Parathyroid adenoma (tissue), 2 donors: ENCODE results near the gene SAMD9L.

Experiments
- H2AFZ ChIP-seq: fragments of 300-600 bp; sonication (generic); one replicate; pipeline ENCODE4 v1.7.0; 2017; ENCODE audit warnings: antibody characterized with exemption, mild to moderate bottlenecking
- H3K27ac ChIP-seq: fragments of 300-600 bp; sonication (generic); one replicate; pipeline ENCODE4 v1.7.0; 2017
- H3K27me3 ChIP-seq: fragments of 300-600 bp; sonication (generic); one replicate; pipeline ENCODE4 v1.7.0; 2017; ENCODE audit warnings: low read length; ENCODE audit not compliant: control insufficient read depth, insufficient read depth
- H3K36me3 ChIP-seq: fragments of 300-600 bp; sonication (generic); one replicate; pipeline ENCODE4 v1.7.0; 2017; ENCODE audit warnings: low read length; ENCODE audit not compliant: control insufficient read depth, insufficient read depth
- H3K4me1 ChIP-seq: fragments of 300-600 bp; sonication (generic); one replicate; pipeline ENCODE4 v1.7.0; 2017; ENCODE audit warnings: control low read depth
- H3K4me2 ChIP-seq: fragments of 300-600 bp; sonication (generic); one replicate; pipeline ENCODE4 v1.7.0; 2017; ENCODE audit warnings: low read length
- H3K4me3 ChIP-seq: fragments of 300-600 bp; sonication (generic); one replicate; pipeline ENCODE4 v1.7.0; 2017; ENCODE audit warnings: low read depth, low read length
- H3K79me2 ChIP-seq: fragments of 300-600 bp; sonication (generic); one replicate; pipeline ENCODE4 v1.7.0; 2017; ENCODE audit warnings: control low read depth
- H3K9ac ChIP-seq: fragments of 300-600 bp; sonication (generic); one replicate; pipeline ENCODE4 v1.7.0; 2017; ENCODE audit warnings: mild to moderate bottlenecking
- H3K9me3 ChIP-seq: fragments of 300-600 bp; sonication (generic); one replicate; pipeline ENCODE4 v1.7.0; 2017; ENCODE audit warnings: low read length; ENCODE audit not compliant: control insufficient read depth
- CTCF ChIP-seq: fragments of 300-600 bp; sonication (generic); IDR thresholded peaks from one replicate; pipeline ENCODE4 v1.7.0; 2017; ENCODE audit warnings: antibody characterized with exemption, mild to moderate bottlenecking
- donor health status: primary hyperparathyroidism.

The SAMD9L gene

GRCh38 chr7:93172683-93173082 lies 24.5 kb upstream of the SAMD9L start:
- Histone ChIP-seq H2AFZ (no peak overlapping the region), H3K9ac (no peak overlapping the region), H3K4me2 (no peak overlapping the region), H3K4me1 (no peaks in the 10 kb centered on the region), H3K4me3 (no peak overlapping the region), H3K27me3 (no peaks in the 10 kb centered on the region), H3K79me2 (no peaks in the 10 kb centered on the region), H3K27ac (no peak overlapping the region), H3K9me3 (no peaks in the 10 kb centered on the region), H3K36me3 (no peaks in the 10 kb centered on the region)
- no peak for TF ChIP-seq CTCF

- no peaks in the 10 kb centered on the region for H3K79me2 ChIP-seq
- H3K4me1 ChIP-seq, result no peaks in the 10 kb centered on the region
- H2AFZ ChIP-seq, result no peak overlapping the region
- H3K4me2 ChIP-seq, result no peak overlapping the region
- H3K9ac ChIP-seq, result no peak overlapping the region
- H3K27ac ChIP-seq, result no peak overlapping the region
- no peaks in the 10 kb centered on the region for H3K36me3 ChIP-seq
- TF ChIP-seq CTCF, result no peak
- H3K27me3 ChIP-seq, result no peaks in the 10 kb centered on the region
- H3K4me3 ChIP-seq, result no peak overlapping the region
- no peaks in the 10 kb centered on the region for H3K9me3 ChIP-seq
Measured at GRCh38 chr7:93171606-93172226, 23.5 kb upstream of the SAMD9L start.

- Histone ChIP-seq H3K27me3 (no peaks in the 10 kb centered on the region), H3K27ac (no peak overlapping the region), H3K9ac (no peak overlapping the region), H3K36me3 (no peaks in the 10 kb centered on the region), H2AFZ (no peak overlapping the region), H3K4me3 (peak overlapping the region; percentile 11), H3K9me3 (no peaks in the 10 kb centered on the region), H3K4me2 (no peak overlapping the region), H3K79me2 (no peaks in the 10 kb centered on the region), H3K4me1 (no peaks in the 10 kb centered on the region)
- TF ChIP-seq CTCF, result no peak
Measured at GRCh38 chr7:93165447-93165846, 17.3 kb upstream of the SAMD9L start.

- no peak overlapping the region for H2AFZ ChIP-seq
- no peaks in the 10 kb centered on the region for H3K27me3 ChIP-seq
- no peaks in the 10 kb centered on the region for H3K79me2 ChIP-seq
- no peak overlapping the region for H3K27ac ChIP-seq
- H3K9me3 ChIP-seq, result no peaks in the 10 kb centered on the region
- no peak overlapping the region for H3K4me3 ChIP-seq
- no peak overlapping the region for H3K4me2 ChIP-seq
- H3K4me1 ChIP-seq, result no peaks in the 10 kb centered on the region
- H3K36me3 ChIP-seq, result no peaks in the 10 kb centered on the region
- H3K9ac ChIP-seq, result no peak overlapping the region
- no peak for TF ChIP-seq CTCF
Measured at GRCh38 chr7:93164766-93165165, 16.6 kb upstream of the SAMD9L start.

- no peak overlapping the region for H2AFZ ChIP-seq
- no peaks in the 10 kb centered on the region for H3K79me2 ChIP-seq
- no peaks in the 10 kb centered on the region for H3K9me3 ChIP-seq
- no peaks in the 10 kb centered on the region for H3K27me3 ChIP-seq
- H3K27ac ChIP-seq, result no peak overlapping the region
- H3K4me2 ChIP-seq, result no peak overlapping the region
- H3K4me3 ChIP-seq, result no peak overlapping the region
- no peak overlapping the region for H3K9ac ChIP-seq
- no peaks in the 10 kb centered on the region for H3K4me1 ChIP-seq
- H3K36me3 ChIP-seq, result no peaks in the 10 kb centered on the region
- no peak for TF ChIP-seq CTCF
Measured at GRCh38 chr7:93161181-93161762, 13.1 kb upstream of the SAMD9L start.
